CD4-positive, alpha-beta T cell treated with Interleukin-2 at 100 ng/mL for 4 hours (primary cell): ENCODE results near the gene FKBP8.

Experiments
- DNase-seq: peaks from one replicate; pipeline ENCODE4 v3.0.0-alpha.2; 2020; ENCODE audit warnings: low spot score

Gene FKBP8

DNA sequence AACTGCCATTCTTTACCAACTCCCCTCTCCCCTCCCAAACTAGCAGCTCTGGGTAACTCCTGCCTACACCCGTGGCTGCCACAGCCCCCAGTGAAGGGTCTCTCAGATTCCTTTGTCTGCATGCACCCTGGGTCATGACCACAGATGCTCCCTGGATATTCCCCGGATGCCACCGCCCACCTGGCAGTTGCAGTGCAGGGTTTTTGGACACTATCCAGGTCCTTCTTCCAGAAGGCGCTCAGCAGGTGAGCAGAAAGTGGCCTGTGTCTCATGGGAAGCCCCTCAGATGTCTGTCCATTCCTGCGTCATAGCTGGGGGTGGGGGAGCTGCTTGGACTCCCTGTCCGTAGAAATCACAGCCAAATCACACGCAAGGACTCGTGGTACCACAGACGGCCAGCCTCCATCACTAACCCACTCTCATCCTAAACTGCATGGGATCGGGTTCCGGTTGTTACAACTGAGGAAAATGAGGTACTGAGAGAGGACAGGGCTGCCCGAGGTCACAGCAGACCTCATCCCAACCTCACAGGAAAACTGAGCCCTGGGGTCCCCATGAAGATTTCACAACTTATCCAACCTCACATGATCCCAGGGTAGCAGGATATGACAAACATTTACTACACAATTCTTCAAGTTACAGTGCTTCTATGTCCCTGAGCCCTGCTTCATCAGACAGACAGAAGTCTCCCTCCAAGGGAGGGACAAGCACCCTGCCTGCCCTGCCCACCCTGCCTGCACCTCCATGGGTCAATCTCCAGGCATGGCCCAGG lies 60.1 kb downstream of the FKBP8 start:
- DNase-seq: no peak
